Astrocyte (in vitro differentiated cells and primary cell): ENCODE measurements around the gene DGKI. TPM values are rescaled to one million over a fixed set of nuclear protein-coding genes. Genes with fewer than 3 reads are reported as not detected.
A peak's percentile ranks its signal among the peaks of the same experiment; 100 is the strongest.

Source experiments
- DNase-seq: peaks from one replicate; pipeline ENCODE4 v3.0.0-alpha.2; 2010; ENCODE audit warnings: low read depth
- FAIRE-seq: peaks from 2 replicates; lab custom pipeline; 2011; peaks lifted over from hg19 to GRCh38; lab: Jason Lieb, UNC
- H2AFZ ChIP-seq: 2 replicates; pipeline ENCODE4 v1.6.0; 2012; ENCODE audit warnings: low read depth, low read length, inconsistent platforms
- H3K27ac ChIP-seq: 2 replicates; pipeline ENCODE4 v1.5.1; 2011; ENCODE audit warnings: low read depth, low read length, inconsistent platforms
- H3K27me3 ChIP-seq: 2 replicates; pipeline ENCODE4 v1.6.0; 2011; ENCODE audit warnings: low read length, inconsistent platforms; ENCODE audit not compliant: insufficient read depth
- H3K36me3 ChIP-seq: 2 replicates; pipeline ENCODE4 v1.5.1; 2011; ENCODE audit warnings: low read length, inconsistent platforms; ENCODE audit not compliant: insufficient read depth
- H3K4me1 ChIP-seq: 2 replicates; pipeline ENCODE4 v1.5.1; 2011; ENCODE audit warnings: low read length, inconsistent platforms; ENCODE audit not compliant: insufficient read depth
- H3K4me2 ChIP-seq: 2 replicates; pipeline ENCODE4 v1.6.0; 2012; ENCODE audit warnings: low read length, inconsistent platforms
- H3K4me3 ChIP-seq: 2 replicates; pipeline ENCODE4 v1.5.1; 2011; ENCODE audit warnings: low read depth, mild to moderate bottlenecking, low read length, inconsistent platforms; ENCODE audit not compliant: insufficient read depth
- H3K79me2 ChIP-seq: 2 replicates; pipeline ENCODE4 v1.6.0; 2012; ENCODE audit warnings: mild to moderate bottlenecking, low read length, inconsistent platforms; ENCODE audit not compliant: insufficient read depth
- H3K9ac ChIP-seq: 2 replicates; pipeline ENCODE4 v1.6.0; 2012; ENCODE audit warnings: mild to moderate bottlenecking, low read length, inconsistent platforms
- H3K9me3 ChIP-seq: 2 replicates; pipeline ENCODE4 v1.5.1; 2012; ENCODE audit warnings: low read depth, mild to moderate bottlenecking, low read length, inconsistent platforms; ENCODE audit not compliant: insufficient read depth
- H4K20me1 ChIP-seq: 2 replicates; pipeline ENCODE4 v1.6.0; 2012; ENCODE audit warnings: low read length, inconsistent platforms; ENCODE audit not compliant: insufficient read depth
- H3K27ac Mint-ChIP-seq: one replicate; pipeline ENCODE4 v1.8.0; 2021; ENCODE audit warnings: mild to moderate bottlenecking, mixed read lengths; ENCODE audit not compliant: unreplicated experiment
- H3K27me3 Mint-ChIP-seq: one replicate; pipeline ENCODE4 v1.8.0; 2021; ENCODE audit warnings: low read depth, mixed read lengths; ENCODE audit not compliant: unreplicated experiment
- H3K36me3 Mint-ChIP-seq: one replicate; pipeline ENCODE4 v1.8.0; 2021; ENCODE audit warnings: low read depth, mixed read lengths; ENCODE audit not compliant: unreplicated experiment
- H3K4me1 Mint-ChIP-seq: one replicate; pipeline ENCODE4 v1.8.0; 2021; ENCODE audit warnings: low read depth, mixed read lengths; ENCODE audit not compliant: unreplicated experiment
- H3K4me3 Mint-ChIP-seq: one replicate; pipeline ENCODE4 v1.8.0; 2021; ENCODE audit warnings: mild to moderate bottlenecking, moderate library complexity, mixed read lengths; ENCODE audit not compliant: unreplicated experiment
- H3K9me3 Mint-ChIP-seq: one replicate; pipeline ENCODE4 v1.8.0; 2021; ENCODE audit warnings: mild to moderate bottlenecking, mixed read lengths; ENCODE audit not compliant: unreplicated experiment
- EZH2 ChIP-seq: IDR thresholded peaks from 2 replicates; pipeline ENCODE4 v1.6.1; 2012; ENCODE audit warnings: mild to moderate bottlenecking, low read length, inconsistent platforms; ENCODE audit not compliant: insufficient read depth
- total RNA-seq: library from RNA; stranded (reverse); gene quantifications from 2 replicates; pipeline ENCODE4 v1.2.1, GENCODE V29; 2021
- TF ChIP-seq, protein P1 (sequence below): IDR thresholded peaks from 2 replicates; pipeline ENCODE4 v1.5.1; 2011; ENCODE audit warnings: low read depth, mild to moderate bottlenecking, inconsistent platforms, low read length, moderate library complexity; ENCODE audit not compliant: insufficient read depth

The DGKI gene
- total RNA-seq, 1 donor from 2014 or later = 6.3 TPM

DNA sequence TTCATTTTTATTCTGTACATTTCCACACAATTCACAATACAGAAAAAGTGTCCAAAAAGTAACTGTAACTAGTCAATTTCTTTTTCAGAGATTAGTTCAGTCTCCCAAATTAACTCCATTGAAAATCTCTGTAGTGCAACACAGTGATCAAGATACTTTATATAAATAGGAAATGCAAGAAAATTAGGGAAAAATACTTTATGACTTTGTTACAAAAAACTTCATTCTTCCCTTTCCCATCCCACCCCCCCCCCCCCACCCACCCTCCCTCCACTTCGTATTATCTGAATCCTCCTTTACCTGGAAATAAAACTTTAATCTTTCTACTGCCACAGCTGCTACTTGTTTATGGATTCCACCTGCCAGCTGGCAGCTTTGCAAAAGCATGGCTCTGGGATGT is 465.7 kb downstream of the DGKI start:
- Mint-ChIP-seq H3K4me3 (no peak overlapping the region), H3K27ac (no peak overlapping the region), H3K4me1 (no peaks in the 10 kb centered on the region), H3K9me3 (no peaks in the 10 kb centered on the region), H3K27me3 (no peaks in the 10 kb centered on the region), H3K36me3 (no peaks in the 10 kb centered on the region)
- no peaks in the 10 kb centered on the region for H3K9me3 ChIP-seq
- no peak overlapping the region for H3K4me3 ChIP-seq
- no peaks in the 10 kb centered on the region for H4K20me1 ChIP-seq
- no peaks in the 10 kb centered on the region for H3K36me3 ChIP-seq
- DNase-seq (no peak), FAIRE-seq (no peak)
- H3K4me2 ChIP-seq = no peak overlapping the region
- H3K27ac ChIP-seq = no peak overlapping the region
- no peaks in the 10 kb centered on the region for H3K27me3 ChIP-seq
- TF ChIP-seq, protein P1, sequence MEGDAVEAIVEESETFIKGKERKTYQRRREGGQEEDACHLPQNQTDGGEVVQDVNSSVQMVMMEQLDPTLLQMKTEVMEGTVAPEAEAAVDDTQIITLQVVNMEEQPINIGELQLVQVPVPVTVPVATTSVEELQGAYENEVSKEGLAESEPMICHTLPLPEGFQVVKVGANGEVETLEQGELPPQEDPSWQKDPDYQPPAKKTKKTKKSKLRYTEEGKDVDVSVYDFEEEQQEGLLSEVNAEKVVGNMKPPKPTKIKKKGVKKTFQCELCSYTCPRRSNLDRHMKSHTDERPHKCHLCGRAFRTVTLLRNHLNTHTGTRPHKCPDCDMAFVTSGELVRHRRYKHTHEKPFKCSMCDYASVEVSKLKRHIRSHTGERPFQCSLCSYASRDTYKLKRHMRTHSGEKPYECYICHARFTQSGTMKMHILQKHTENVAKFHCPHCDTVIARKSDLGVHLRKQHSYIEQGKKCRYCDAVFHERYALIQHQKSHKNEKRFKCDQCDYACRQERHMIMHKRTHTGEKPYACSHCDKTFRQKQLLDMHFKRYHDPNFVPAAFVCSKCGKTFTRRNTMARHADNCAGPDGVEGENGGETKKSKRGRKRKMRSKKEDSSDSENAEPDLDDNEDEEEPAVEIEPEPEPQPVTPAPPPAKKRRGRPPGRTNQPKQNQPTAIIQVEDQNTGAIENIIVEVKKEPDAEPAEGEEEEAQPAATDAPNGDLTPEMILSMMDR = no peak
- no peak for TF ChIP-seq EZH2
- H3K79me2 ChIP-seq = no peaks in the 10 kb centered on the region
- no peak overlapping the region for H3K9ac ChIP-seq
- no peak overlapping the region for H2AFZ ChIP-seq
- H3K4me1 ChIP-seq = no peaks in the 10 kb centered on the region

DNA sequence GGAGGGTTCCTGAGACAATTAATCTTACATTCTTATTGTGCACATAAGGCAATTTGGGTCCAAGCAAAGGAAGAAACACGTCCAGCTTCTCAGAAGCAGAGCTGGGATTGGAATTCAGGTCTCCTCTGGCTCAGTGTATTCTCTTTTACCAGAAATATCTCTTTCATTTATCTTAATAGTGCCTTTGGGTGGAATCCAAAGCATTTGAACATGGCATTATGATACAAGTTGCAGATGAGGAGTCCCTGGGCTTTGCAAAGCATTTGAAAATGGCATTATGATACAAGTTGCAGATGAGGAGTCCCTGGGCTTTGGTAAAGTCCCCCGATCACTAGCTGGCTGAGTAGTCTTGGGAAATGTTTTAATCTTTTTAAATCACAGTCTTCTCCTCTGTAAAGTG is 473.3 kb downstream of the DGKI start:
- H4K20me1 ChIP-seq = no peaks in the 10 kb centered on the region
- DNase-seq (peak; percentile 3), FAIRE-seq (no peak)
- TF ChIP-seq, protein P1 = no peak
- no peak for TF ChIP-seq EZH2
- no peaks in the 10 kb centered on the region for H3K9me3 ChIP-seq
- H3K36me3 Mint-ChIP-seq = no peaks in the 10 kb centered on the region
- no peaks in the 10 kb centered on the region for H3K4me1 ChIP-seq
- H3K9me3 Mint-ChIP-seq = no peaks in the 10 kb centered on the region
- no peaks in the 10 kb centered on the region for H3K36me3 ChIP-seq
- H3K4me2 ChIP-seq = no peak overlapping the region
- no peak overlapping the region for H3K27ac ChIP-seq
- no peak overlapping the region for H3K9ac ChIP-seq
- H3K27ac Mint-ChIP-seq = no peak overlapping the region
- H3K79me2 ChIP-seq = no peaks in the 10 kb centered on the region
- H2AFZ ChIP-seq = no peak overlapping the region
- H3K27me3 ChIP-seq = no peaks in the 10 kb centered on the region
- H3K4me3 Mint-ChIP-seq = no peak overlapping the region
- no peaks in the 10 kb centered on the region for H3K27me3 Mint-ChIP-seq
- no peak overlapping the region for H3K4me3 ChIP-seq
- no peaks in the 10 kb centered on the region for H3K4me1 Mint-ChIP-seq

DNA sequence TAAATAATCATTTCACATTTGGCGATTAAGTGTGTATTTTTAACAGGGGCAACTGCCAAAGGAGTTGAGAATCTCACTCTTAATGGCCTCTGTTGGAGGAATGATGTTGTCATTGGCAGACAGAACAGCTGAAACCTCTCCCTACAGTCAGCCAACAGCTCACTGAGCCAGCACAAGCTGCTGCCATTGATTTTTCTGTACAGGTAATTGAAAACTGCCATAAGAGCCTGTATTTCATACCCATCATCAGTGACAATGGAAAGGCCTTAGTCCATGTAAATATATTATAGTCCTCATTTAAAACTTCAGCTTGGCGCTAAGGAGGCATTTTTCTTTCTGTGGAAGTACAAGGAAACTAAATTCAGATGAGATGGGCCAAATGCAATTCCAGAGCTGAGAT is 475.2 kb downstream of the DGKI start:
- H3K9ac ChIP-seq = no peak overlapping the region
- no peak overlapping the region for H3K27ac ChIP-seq
- H3K79me2 ChIP-seq = no peaks in the 10 kb centered on the region
- Mint-ChIP-seq H3K9me3 (peaks cover 4% of the 10 kb centered on the region), H3K27ac (no peak overlapping the region), H3K4me3 (no peak overlapping the region), H3K27me3 (no peaks in the 10 kb centered on the region), H3K4me1 (no peaks in the 10 kb centered on the region), H3K36me3 (no peaks in the 10 kb centered on the region)
- no peaks in the 10 kb centered on the region for H4K20me1 ChIP-seq
- no peak overlapping the region for H3K4me2 ChIP-seq
- H3K4me3 ChIP-seq = no peak overlapping the region
- no peaks in the 10 kb centered on the region for H3K27me3 ChIP-seq
- no peak for FAIRE-seq
- H3K36me3 ChIP-seq = no peaks in the 10 kb centered on the region
- H2AFZ ChIP-seq = no peak overlapping the region
- H3K9me3 ChIP-seq = no peaks in the 10 kb centered on the region
- no peaks in the 10 kb centered on the region for H3K4me1 ChIP-seq
- no peak for TF ChIP-seq EZH2
- TF ChIP-seq, protein P1 = no peak
- no peak for DNase-seq
